Measurements from ENCODE around the gene DPM1.
"Not testable (repeated sequence)": the region's sequence is repeated elsewhere in the genome, so short reads cannot be mapped to it uniquely, and the experiment has no call there.

DPM1 gene

GRCh38 chr20:50978533-50978932 is 20.2 kb upstream of the DPM1 start:
- H4K8ac ChIP-seq (ENCODE audit: low read depth, low read length); H3K4me1 ChIP-seq (ENCODE audit: control insufficient read depth in 1 of 2, insufficient read depth in 2 of 2, low read length in 2 of 2); H3K79me1 ChIP-seq (ENCODE audit: low read length); H3K23ac ChIP-seq (ENCODE audit: low read length); H3K4ac ChIP-seq (ENCODE audit: low read depth, low read length); H3K14ac ChIP-seq (ENCODE audit: low read length); H3K36me3 ChIP-seq (ENCODE audit: control insufficient read depth in 1 of 2, insufficient read depth in 2 of 2, low read length in 2 of 2); H3K4me3 ChIP-seq (ENCODE audit: low read depth, low read length); H3K9me3 ChIP-seq (ENCODE audit: insufficient read depth, low read depth, low read length); H3K9ac ChIP-seq (ENCODE audit: low read length); H2BK5ac ChIP-seq (ENCODE audit: low read depth, low read length, poor library complexity); H2BK12ac ChIP-seq (ENCODE audit: low read length); DNase-seq; H3K79me2 ChIP-seq (ENCODE audit: control insufficient read depth, insufficient read depth, low read length, poor library complexity); H2AK5ac ChIP-seq (ENCODE audit: low read length); H4K91ac ChIP-seq (ENCODE audit: low read depth, low read length); H3K18ac ChIP-seq (ENCODE audit: low read length); H4K12ac ChIP-seq (ENCODE audit: low read depth, low read length); H2AFZ ChIP-seq (ENCODE audit: insufficient read depth, low read length, poor library complexity); H3K27ac ChIP-seq (ENCODE audit: low read depth, low read length); H3K27me3 ChIP-seq (ENCODE audit: insufficient read depth, low read length); H2BK120ac ChIP-seq (ENCODE audit: insufficient read depth, low read length, poor library complexity); H3K4me2 ChIP-seq (ENCODE audit: low read length): not testable (repeated sequence)
- WGBS (ENCODE audit: extremely low coverage, insufficient coverage, insufficient read length): no CpG with 5 or more reads among the region's 4 CpGs

GRCh38 chr20:50977066-50978021 is 19.0 kb upstream of the DPM1 start:
- no peak overlapping the region for H2AFZ ChIP-seq (ENCODE audit: insufficient read depth, low read length, poor library complexity)
- H4K12ac ChIP-seq (ENCODE audit: low read depth, low read length): no peak overlapping the region
- no peaks in the 10 kb centered on the region for H3K79me2 ChIP-seq (ENCODE audit: control insufficient read depth, insufficient read depth, low read length, poor library complexity)
- H4K8ac ChIP-seq (ENCODE audit: low read depth, low read length): no peak overlapping the region
- H3K27me3 ChIP-seq (ENCODE audit: insufficient read depth, low read length): no peaks in the 10 kb centered on the region
- no peak overlapping the region for H4K91ac ChIP-seq (ENCODE audit: low read depth, low read length)
- H3K79me1 ChIP-seq (ENCODE audit: low read length): no peaks in the 10 kb centered on the region
- H3K4ac ChIP-seq (ENCODE audit: low read depth, low read length): no peak overlapping the region
- DNase-seq: peak; percentile 49 to 60
- no peak overlapping the region for H3K27ac ChIP-seq (ENCODE audit: low read depth, low read length)
- H3K4me3 ChIP-seq (ENCODE audit: low read depth, low read length): no peak overlapping the region
- peaks cover 0 to 5% of the 10 kb centered on the region in 2 experiments for H3K4me1 ChIP-seq (ENCODE audit: control insufficient read depth in 1 of 2, insufficient read depth in 2 of 2, low read length in 2 of 2)
- H3K23ac ChIP-seq (ENCODE audit: low read length): no peak overlapping the region
- no peak overlapping the region for H2BK12ac ChIP-seq (ENCODE audit: low read length)
- no peak overlapping the region for H3K4me2 ChIP-seq (ENCODE audit: low read length)
- H2AK5ac ChIP-seq (ENCODE audit: low read length): no peak overlapping the region
- no peaks in the 10 kb centered on the region for H3K9me3 ChIP-seq (ENCODE audit: insufficient read depth, low read depth, low read length)
- no CpG with 5 or more reads among the region's 20 CpGs for WGBS (ENCODE audit: extremely low coverage, insufficient coverage, insufficient read length)
- no peak overlapping the region for H3K14ac ChIP-seq (ENCODE audit: low read length)
- H2BK5ac ChIP-seq (ENCODE audit: low read depth, low read length, poor library complexity): no peak overlapping the region
- H3K36me3 ChIP-seq (ENCODE audit: control insufficient read depth in 1 of 2, insufficient read depth in 2 of 2, low read length in 2 of 2): no peaks in the 10 kb centered on the region
- H3K18ac ChIP-seq (ENCODE audit: low read length): no peak overlapping the region
- H2BK120ac ChIP-seq (ENCODE audit: insufficient read depth, low read length, poor library complexity): no peak overlapping the region
- no peak overlapping the region for H3K9ac ChIP-seq (ENCODE audit: low read length)

GRCh38 chr20:50975701-50976330 is 17.5 kb upstream of the DPM1 start:
- no peak overlapping the region for H2AK5ac ChIP-seq (ENCODE audit: low read length)
- H2BK120ac ChIP-seq (ENCODE audit: insufficient read depth, low read length, poor library complexity): no peak overlapping the region
- H2AFZ ChIP-seq (ENCODE audit: insufficient read depth, low read length, poor library complexity): no peak overlapping the region
- H3K27ac ChIP-seq (ENCODE audit: low read depth, low read length): no peak overlapping the region
- peaks cover 0 to 3% of the 10 kb centered on the region in 2 experiments for H3K4me1 ChIP-seq (ENCODE audit: control insufficient read depth in 1 of 2, insufficient read depth in 2 of 2, low read length in 2 of 2)
- no peak overlapping the region for H4K8ac ChIP-seq (ENCODE audit: low read depth, low read length)
- H3K14ac ChIP-seq (ENCODE audit: low read length): no peak overlapping the region
- no peak overlapping the region for H3K23ac ChIP-seq (ENCODE audit: low read length)
- no peak overlapping the region for H3K4me3 ChIP-seq (ENCODE audit: low read depth, low read length)
- H4K12ac ChIP-seq (ENCODE audit: low read depth, low read length): no peak overlapping the region
- no peaks in the 10 kb centered on the region for H3K9me3 ChIP-seq (ENCODE audit: insufficient read depth, low read depth, low read length)
- WGBS (ENCODE audit: extremely low coverage, insufficient coverage, insufficient read length): no CpG with 5 or more reads among the region's 10 CpGs
- H3K79me1 ChIP-seq (ENCODE audit: low read length): no peaks in the 10 kb centered on the region
- no peaks in the 10 kb centered on the region for H3K36me3 ChIP-seq (ENCODE audit: control insufficient read depth in 1 of 2, insufficient read depth in 2 of 2, low read length in 2 of 2)
- no peaks in the 10 kb centered on the region for H3K79me2 ChIP-seq (ENCODE audit: control insufficient read depth, insufficient read depth, low read length, poor library complexity)
- no peak overlapping the region for H2BK5ac ChIP-seq (ENCODE audit: low read depth, low read length, poor library complexity)
- DNase-seq: no peak
- no peak overlapping the region for H3K4me2 ChIP-seq (ENCODE audit: low read length)
- no peak overlapping the region for H3K4ac ChIP-seq (ENCODE audit: low read depth, low read length)
- no peak overlapping the region for H4K91ac ChIP-seq (ENCODE audit: low read depth, low read length)
- H3K27me3 ChIP-seq (ENCODE audit: insufficient read depth, low read length): no peaks in the 10 kb centered on the region
- H3K9ac ChIP-seq (ENCODE audit: low read length): no peak overlapping the region
- H3K18ac ChIP-seq (ENCODE audit: low read length): no peak overlapping the region
- no peak overlapping the region for H2BK12ac ChIP-seq (ENCODE audit: low read length)

- no peak overlapping the region for H2BK120ac ChIP-seq (ENCODE audit: insufficient read depth, low read length, poor library complexity)
- H3K36me3 ChIP-seq (ENCODE audit: control insufficient read depth in 1 of 2, insufficient read depth in 2 of 2, low read length in 2 of 2): no peaks in the 10 kb centered on the region
- no peak overlapping the region for H3K4ac ChIP-seq (ENCODE audit: low read depth, low read length)
- no peak overlapping the region for H2BK12ac ChIP-seq (ENCODE audit: low read length)
- no peak overlapping the region for H3K23ac ChIP-seq (ENCODE audit: low read length)
- H3K27me3 ChIP-seq (ENCODE audit: insufficient read depth, low read length): no peaks in the 10 kb centered on the region
- H3K4me2 ChIP-seq (ENCODE audit: low read length): no peak overlapping the region
- no peak overlapping the region for H2AFZ ChIP-seq (ENCODE audit: insufficient read depth, low read length, poor library complexity)
- H2BK5ac ChIP-seq (ENCODE audit: low read depth, low read length, poor library complexity): no peak overlapping the region
- no peak overlapping the region for H3K4me3 ChIP-seq (ENCODE audit: low read depth, low read length)
- no peak overlapping the region for H4K12ac ChIP-seq (ENCODE audit: low read depth, low read length)
- H3K14ac ChIP-seq (ENCODE audit: low read length): no peak overlapping the region
- H3K18ac ChIP-seq (ENCODE audit: low read length): no peak overlapping the region
- no CpG with 5 or more reads among the region's 8 CpGs for WGBS (ENCODE audit: extremely low coverage, insufficient coverage, insufficient read length)
- H2AK5ac ChIP-seq (ENCODE audit: low read length): no peak overlapping the region
- no peak for DNase-seq
- H3K27ac ChIP-seq (ENCODE audit: low read depth, low read length): no peak overlapping the region
- no peak overlapping the region for H4K91ac ChIP-seq (ENCODE audit: low read depth, low read length)
- H3K79me2 ChIP-seq (ENCODE audit: control insufficient read depth, insufficient read depth, low read length, poor library complexity): no peaks in the 10 kb centered on the region
- H3K9me3 ChIP-seq (ENCODE audit: insufficient read depth, low read depth, low read length): no peaks in the 10 kb centered on the region
- H4K8ac ChIP-seq (ENCODE audit: low read depth, low read length): no peak overlapping the region
- no peaks in the 10 kb centered on the region for H3K4me1 ChIP-seq (ENCODE audit: control insufficient read depth in 1 of 2, insufficient read depth in 2 of 2, low read length in 2 of 2)
- no peaks in the 10 kb centered on the region for H3K79me1 ChIP-seq (ENCODE audit: low read length)
- H3K9ac ChIP-seq (ENCODE audit: low read length): no peak overlapping the region
These were observed 11.6 kb upstream of the DPM1 start for GRCh38 chr20:50969912-50970311.

Data from trophoblast cell (in vitro differentiated cells and primary cell).